ENCODE data around the gene TOP1. TPM values are rescaled to one million over a fixed set of nuclear protein-coding genes. Genes with fewer than 3 reads are reported as not detected.
"Not testable (repeated sequence)": the region's sequence is repeated elsewhere in the genome, so short reads cannot be mapped to it uniquely, and the experiment has no call there.

The TOP1 gene
- total RNA-seq, 1 donor from 2014 or later: 90.8 TPM

GRCh38 chr20:41111578-41111951 is 82.9 kb downstream of the TOP1 start:
- DNase-seq (ENCODE audit: low spot score, unreplicated experiment): no peak
- peaks cover 48% of the 10 kb centered on the region for H3K36me3 Mint-ChIP-seq (ENCODE audit: insufficient read depth)
- no peaks in the 10 kb centered on the region for H3K27me3 Mint-ChIP-seq
- peak overlapping the region; percentile 3 for H3K27ac Mint-ChIP-seq
- H3K9me3 Mint-ChIP-seq (ENCODE audit: low read depth): no peaks in the 10 kb centered on the region
- TF ChIP-seq, protein P1, sequence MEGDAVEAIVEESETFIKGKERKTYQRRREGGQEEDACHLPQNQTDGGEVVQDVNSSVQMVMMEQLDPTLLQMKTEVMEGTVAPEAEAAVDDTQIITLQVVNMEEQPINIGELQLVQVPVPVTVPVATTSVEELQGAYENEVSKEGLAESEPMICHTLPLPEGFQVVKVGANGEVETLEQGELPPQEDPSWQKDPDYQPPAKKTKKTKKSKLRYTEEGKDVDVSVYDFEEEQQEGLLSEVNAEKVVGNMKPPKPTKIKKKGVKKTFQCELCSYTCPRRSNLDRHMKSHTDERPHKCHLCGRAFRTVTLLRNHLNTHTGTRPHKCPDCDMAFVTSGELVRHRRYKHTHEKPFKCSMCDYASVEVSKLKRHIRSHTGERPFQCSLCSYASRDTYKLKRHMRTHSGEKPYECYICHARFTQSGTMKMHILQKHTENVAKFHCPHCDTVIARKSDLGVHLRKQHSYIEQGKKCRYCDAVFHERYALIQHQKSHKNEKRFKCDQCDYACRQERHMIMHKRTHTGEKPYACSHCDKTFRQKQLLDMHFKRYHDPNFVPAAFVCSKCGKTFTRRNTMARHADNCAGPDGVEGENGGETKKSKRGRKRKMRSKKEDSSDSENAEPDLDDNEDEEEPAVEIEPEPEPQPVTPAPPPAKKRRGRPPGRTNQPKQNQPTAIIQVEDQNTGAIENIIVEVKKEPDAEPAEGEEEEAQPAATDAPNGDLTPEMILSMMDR (IDR thresholded peaks at IDR 0.05; ENCODE audit: unreplicated experiment): no peak
- H3K4me3 Mint-ChIP-seq (ENCODE audit: low read depth): no peak overlapping the region
- H3K4me1 Mint-ChIP-seq (ENCODE audit: low read depth): peaks cover 29% of the 10 kb centered on the region

- Mint-ChIP-seq H3K9me3 (ENCODE audit: low read depth) (no peaks in the 10 kb centered on the region), H3K27me3 (no peaks in the 10 kb centered on the region)
These were observed 87.8 kb downstream of the TOP1 start for GRCh38 chr20:41116282-41116956.

DNA sequence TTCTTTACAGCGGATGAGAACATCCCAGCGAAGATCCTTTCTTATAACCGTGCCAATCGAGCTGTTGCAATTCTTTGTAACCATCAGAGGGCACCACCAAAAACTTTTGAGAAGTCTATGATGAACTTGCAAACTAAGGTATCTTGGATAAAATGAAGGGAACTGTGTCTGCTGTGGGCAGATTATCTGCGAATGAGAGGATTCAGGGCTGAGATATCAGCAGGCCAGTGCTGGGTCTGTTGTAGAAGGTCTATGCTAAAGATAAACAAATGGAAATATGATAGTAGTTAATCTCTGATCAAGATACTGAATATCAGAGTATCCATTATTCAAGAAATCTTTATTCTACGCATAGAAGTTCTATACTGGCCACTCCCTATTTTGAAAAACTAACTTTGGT is 89.5 kb downstream of the TOP1 start:
- not testable (repeated sequence) for DNase-seq (ENCODE audit: low spot score, unreplicated experiment); H3K27me3 Mint-ChIP-seq; H3K9me3 Mint-ChIP-seq (ENCODE audit: low read depth); H3K27ac Mint-ChIP-seq; H3K4me3 Mint-ChIP-seq (ENCODE audit: low read depth)
- H3K4me1 Mint-ChIP-seq (ENCODE audit: low read depth): peaks cover 36% of the 10 kb centered on the region
- peaks cover 49% of the 10 kb centered on the region for H3K36me3 Mint-ChIP-seq (ENCODE audit: insufficient read depth)

More at GRCh38 chr20:41116282-41116956, 87.8 kb downstream of the TOP1 start:
- no peak for DNase-seq (ENCODE audit: low spot score, unreplicated experiment)
- TF ChIP-seq, protein P1 (IDR thresholded peaks at IDR 0.05; ENCODE audit: unreplicated experiment): no peak
- no peak overlapping the region for H3K4me3 Mint-ChIP-seq (ENCODE audit: low read depth)
- H3K27ac Mint-ChIP-seq: peak overlapping the region; percentile 33
- H3K36me3 Mint-ChIP-seq (ENCODE audit: insufficient read depth): peaks cover 55% of the 10 kb centered on the region
- peaks cover 38% of the 10 kb centered on the region for H3K4me1 Mint-ChIP-seq (ENCODE audit: low read depth)

DNA sequence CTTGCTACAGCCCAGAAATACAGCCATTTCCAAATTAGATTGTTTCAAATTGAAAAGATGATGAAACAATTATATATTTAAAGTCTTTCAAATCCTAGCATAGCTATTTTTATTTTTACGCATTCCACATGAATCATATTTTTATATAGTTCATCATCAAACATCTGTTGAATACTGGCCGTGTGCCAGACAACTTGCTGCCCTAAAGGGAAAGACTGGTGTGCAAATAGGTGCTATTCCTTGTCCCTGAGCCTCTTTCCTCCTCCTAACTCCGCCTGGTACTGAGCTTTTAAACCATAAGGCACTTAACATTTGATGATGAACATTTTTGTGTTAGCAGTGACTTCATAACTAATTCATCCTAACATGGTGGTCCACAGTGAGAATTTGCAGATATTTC is 90.0 kb downstream of the TOP1 start:
- H3K36me3 Mint-ChIP-seq (ENCODE audit: insufficient read depth): peaks cover 50% of the 10 kb centered on the region

GRCh38 chr20:41119614-41120561 is 91.3 kb downstream of the TOP1 start:
- Mint-ChIP-seq H3K27ac (peak overlapping the region; percentile 45), H3K27me3 (no peaks in the 10 kb centered on the region), H3K36me3 (ENCODE audit: insufficient read depth) (peaks cover 48% of the 10 kb centered on the region), H3K4me1 (ENCODE audit: low read depth) (peaks cover 32% of the 10 kb centered on the region), H3K9me3 (ENCODE audit: low read depth) (no peaks in the 10 kb centered on the region), H3K4me3 (ENCODE audit: low read depth) (no peak overlapping the region)
- DNase-seq (ENCODE audit: low spot score, unreplicated experiment): no peak
- TF ChIP-seq, protein P1 (IDR thresholded peaks at IDR 0.05; ENCODE audit: unreplicated experiment): no peak

More for the DNA sequence above, 90.0 kb downstream of the TOP1 start:
- Mint-ChIP-seq H3K4me1 (ENCODE audit: low read depth) (peaks cover 36% of the 10 kb centered on the region), H3K9me3 (ENCODE audit: low read depth) (no peaks in the 10 kb centered on the region), H3K27ac (no peak overlapping the region), H3K4me3 (ENCODE audit: low read depth) (no peak overlapping the region), H3K27me3 (no peaks in the 10 kb centered on the region)
- no peak for DNase-seq (ENCODE audit: low spot score, unreplicated experiment)
- TF ChIP-seq, protein P1 (IDR thresholded peaks at IDR 0.05; ENCODE audit: unreplicated experiment): no peak

Data from progenitor cell of endocrine pancreas (in vitro differentiated cells).